Measurements from ENCODE around the gene ENKUR.

GRCh38 chr10:25050402-25050801 lies 34.4 kb upstream of the ENKUR start:
- TF ChIP-seq TAF1 (IDR thresholded peaks at IDR 0.05; ENCODE audit: borderline replicate concordance, insufficient read depth, low read length) (no peak), POLR2AphosphoS5 (IDR thresholded peaks at IDR 0.05; ENCODE audit: low read depth, low read length) (no peak), FOXP2 (optimal IDR thresholded peaks at IDR 0.05; ENCODE audit: borderline replicate concordance, extremely low read depth, extremely low read length, insufficient read depth) (no peak), REST (IDR thresholded peaks at IDR 0.05; ENCODE audit: insufficient read depth in 1 of 2, low read depth in 2 of 2, low read length in 2 of 2) (no peak)
